MM.1S (cell line): ENCODE data around the gene KCTD18.
A peak's percentile ranks its signal among the peaks of the same experiment; 100 is the strongest.

Experiments
- DNase-seq: peaks from one replicate; pipeline ENCODE4 v3.0.0-alpha.2; 2015
- H2AFZ ChIP-seq: fragments of 300-600 bp; sonication (generic); 2 replicates; pipeline ENCODE4 v1.6.0; 2016; ENCODE audit warnings: antibody characterized with exemption, low read length
- H3F3A ChIP-seq: fragments of 300-600 bp; sonication (generic); 2 replicates; pipeline ENCODE4 v1.6.1; 2016; ENCODE audit warnings: mild to moderate bottlenecking, antibody characterized with exemption, low read length, moderate library complexity, mixed read lengths; ENCODE audit not compliant: insufficient read depth
- H3K27ac ChIP-seq: fragments of 300-600 bp; sonication (generic); 2 replicates; pipeline ENCODE4 v1.5.1; 2016; ENCODE audit warnings: mild to moderate bottlenecking, low read length
- H3K27me3 ChIP-seq: fragments of 300-600 bp; sonication (generic); replicated peaks from 2 replicates; pipeline ENCODE4 v1.6.0; 2016; ENCODE audit warnings: low read length; ENCODE audit not compliant: insufficient read depth
- H3K36me3 ChIP-seq: fragments of 300-600 bp; sonication (generic); replicated peaks from 2 replicates; pipeline ENCODE4 v1.6.1; 2016; ENCODE audit warnings: mild to moderate bottlenecking, low read length, mixed read lengths; ENCODE audit not compliant: insufficient read depth
- H3K4me1 ChIP-seq: fragments of 300-600 bp; sonication (generic); 2 replicates; pipeline ENCODE4 v1.6.1; 2016; ENCODE audit warnings: low read length, mixed read lengths
- H3K4me2 ChIP-seq: fragments of 300-600 bp; sonication (generic); 2 replicates; pipeline ENCODE4 v1.6.0; 2016; ENCODE audit warnings: low read depth, low read length
- H3K4me3 ChIP-seq: fragments of 300-600 bp; sonication (generic); 2 replicates; pipeline ENCODE4 v1.5.1; 2016; ENCODE audit warnings: low read length, mixed read lengths
- H3K79me2 ChIP-seq: fragments of 300-600 bp; sonication (generic); 2 replicates; pipeline ENCODE4 v1.6.1; 2016; ENCODE audit warnings: mixed run types, low read length, mixed read lengths
- H3K9ac ChIP-seq: fragments of 300-600 bp; sonication (generic); 2 replicates; pipeline ENCODE4 v1.6.1; 2016; ENCODE audit warnings: low read length, mixed read lengths
- H3K9me2 ChIP-seq: fragments of 300-600 bp; sonication (generic); replicated peaks from 2 replicates; pipeline ENCODE4 v1.6.1; 2016; ENCODE audit warnings: mild to moderate bottlenecking, low read length, mixed read lengths; ENCODE audit not compliant: insufficient read depth
- H3K9me3 ChIP-seq: fragments of 300-600 bp; sonication (generic); replicated peaks from 2 replicates; pipeline ENCODE4 v1.6.1; 2016; ENCODE audit warnings: mild to moderate bottlenecking, low read length, mixed read lengths; ENCODE audit not compliant: insufficient read depth
- H4K20me1 ChIP-seq: fragments of 300-600 bp; sonication (generic); 2 replicates; pipeline ENCODE4 v1.6.1; 2016; ENCODE audit warnings: mild to moderate bottlenecking, low read length, moderate library complexity, mixed read lengths; ENCODE audit not compliant: insufficient read depth
- CTCF ChIP-seq: fragments of 300-600 bp; sonication (generic); IDR thresholded peaks from 2 replicates; pipeline ENCODE4 v1.5.1; 2016; ENCODE audit warnings: antibody characterized with exemption, low read length, mixed read lengths
- EZH2 ChIP-seq: fragments of 300-600 bp; sonication (generic); optimal IDR thresholded peaks from 2 replicates; pipeline ENCODE3; 2017; ENCODE audit warnings: low read depth, mild to moderate bottlenecking, antibody characterized with exemption, low read length, mixed read lengths
- EZH2phosphoT487 ChIP-seq: fragments of 300-600 bp; sonication (generic); IDR thresholded peaks from 2 replicates; pipeline ENCODE4 v1.6.1; 2018; ENCODE audit warnings: antibody characterized with exemption, low read length

KCTD18 gene

GRCh38 chr2:200523158-200523557 is 13.3 kb upstream of the KCTD18 start:
- H3K4me2 ChIP-seq: no peak overlapping the region
- peaks cover 20% of the 10 kb centered on the region for H3K79me2 ChIP-seq
- H3K27me3 ChIP-seq: no peaks in the 10 kb centered on the region; the same call in 1 of the 2 replicates
- TF ChIP-seq EZH2 (no peak), EZH2phosphoT487 (no peak), CTCF (no peak)
- no peaks in the 10 kb centered on the region for H3K9me2 ChIP-seq
- H3K36me3 ChIP-seq: no peaks in the 10 kb centered on the region
- peaks cover 5% of the 10 kb centered on the region; the same call in 1 of the 2 replicates for H3K4me1 ChIP-seq
- H3K4me3 ChIP-seq: no peak overlapping the region
- H3F3A ChIP-seq: peaks cover 6% of the 10 kb centered on the region; the same call in 1 of the 2 replicates
- no peaks in the 10 kb centered on the region for H3K9me3 ChIP-seq
- DNase-seq: no peak
- H3K27ac ChIP-seq: no peak overlapping the region
- H2AFZ ChIP-seq: no peak overlapping the region
- H4K20me1 ChIP-seq: no peaks in the 10 kb centered on the region
- H3K9ac ChIP-seq: no peak overlapping the region

- H3K4me2 ChIP-seq: no peak overlapping the region
- no peaks in the 10 kb centered on the region for H3K9me2 ChIP-seq
- DNase-seq: peak; percentile 7
- H3K27me3 ChIP-seq: no peaks in the 10 kb centered on the region
- H2AFZ ChIP-seq: no peak overlapping the region
- no peak for TF ChIP-seq EZH2
- no peak for TF ChIP-seq EZH2phosphoT487
- TF ChIP-seq CTCF: no peak
- no peaks in the 10 kb centered on the region for H3K36me3 ChIP-seq
- H3K9me3 ChIP-seq: no peaks in the 10 kb centered on the region
- no peak overlapping the region for H3K9ac ChIP-seq
- H3F3A ChIP-seq: no peaks in the 10 kb centered on the region
- H3K79me2 ChIP-seq: no peaks in the 10 kb centered on the region
- H3K4me3 ChIP-seq: no peak overlapping the region
- H4K20me1 ChIP-seq: no peaks in the 10 kb centered on the region
- H3K27ac ChIP-seq: no peak overlapping the region
- peaks cover 10% of the 10 kb centered on the region for H3K4me1 ChIP-seq
Observed at GRCh38 chr2:200515155-200515554, 5.3 kb upstream of the KCTD18 start.

- peaks cover 6% of the 10 kb centered on the region for H3K79me2 ChIP-seq
- no peaks in the 10 kb centered on the region for H3K36me3 ChIP-seq
- H3K9me2 ChIP-seq: no peaks in the 10 kb centered on the region
- peak overlapping the region; percentile 20; the same call in 1 of the 2 replicates for H3K27ac ChIP-seq
- no peaks in the 10 kb centered on the region for H4K20me1 ChIP-seq
- H3K4me1 ChIP-seq: peaks cover 6% of the 10 kb centered on the region
- peak overlapping the region; percentile 85 for H3K4me3 ChIP-seq
- no peaks in the 10 kb centered on the region; the same call in 1 of the 2 replicates for H3F3A ChIP-seq
- DNase-seq: no peak
- H3K4me2 ChIP-seq: peak overlapping the region; percentile 93
- H3K27me3 ChIP-seq: no peaks in the 10 kb centered on the region
- H3K9ac ChIP-seq: peak overlapping the region; percentile 89
- TF ChIP-seq EZH2phosphoT487 (no peak), CTCF (no peak), EZH2 (no peak)
- peak overlapping the region; percentile 91 for H2AFZ ChIP-seq
- no peaks in the 10 kb centered on the region for H3K9me3 ChIP-seq
Observed at GRCh38 chr2:200509235-200509611, 645 bp downstream of the KCTD18 start.
